Measurements from ENCODE around the gene PIGH.
"Not testable (repeated sequence)": the region's sequence is repeated elsewhere in the genome, so short reads cannot be mapped to it uniquely, and the experiment has no call there.

PIGH gene

GRCh38 chr14:67555518-67556090 lies 44.5 kb downstream of the PIGH start:
- H3K4me3 ChIP-seq (ENCODE audit: low read depth, low read length), result no peak overlapping the region

- H3K4me3 ChIP-seq (ENCODE audit: low read depth, low read length), result no peak overlapping the region
These were observed 45.7 kb downstream of the PIGH start for GRCh38 chr14:67554341-67554740.

- no peak overlapping the region for H3K4me3 ChIP-seq (ENCODE audit: low read depth, low read length)
These were observed 46.5 kb downstream of the PIGH start for GRCh38 chr14:67553547-67553946.

- no peak overlapping the region for H3K4me3 ChIP-seq (ENCODE audit: low read depth, low read length)
These were observed 48.1 kb downstream of the PIGH start for GRCh38 chr14:67551940-67552339.

GRCh38 chr14:67551123-67551522 lies 48.9 kb downstream of the PIGH start:
- no peak overlapping the region for H3K4me3 ChIP-seq (ENCODE audit: low read depth, low read length)

- H3K4me3 ChIP-seq (ENCODE audit: low read depth, low read length), result no peak overlapping the region
These were observed 50.3 kb downstream of the PIGH start for GRCh38 chr14:67549734-67550133.

- H3K4me3 ChIP-seq (ENCODE audit: low read depth, low read length), result no peak overlapping the region
These were observed 52.8 kb downstream of the PIGH start for GRCh38 chr14:67547224-67547780.

- no peak overlapping the region for H3K4me3 ChIP-seq (ENCODE audit: low read depth, low read length)
These were observed 55.5 kb downstream of the PIGH start for GRCh38 chr14:67544590-67544989.

- not testable (repeated sequence) for H3K4me3 ChIP-seq (ENCODE audit: low read depth, low read length)
These were observed 57.4 kb downstream of the PIGH start for GRCh38 chr14:67542620-67543019.

GRCh38 chr14:67541448-67542387 lies 58.4 kb downstream of the PIGH start:
- H3K4me3 ChIP-seq (ENCODE audit: low read depth, low read length), result no peak overlapping the region
